Ovary (tissue), 9 donors: ENCODE results near the gene TOP2A. TPM values are rescaled to one million over a fixed set of nuclear protein-coding genes. Genes with fewer than 3 reads are reported as not detected.

ENCODE experiments used
- DNase-seq, 5 donors: peaks; one replicate each; pipeline ENCODE4 v3.0.0-alpha.2; 2019 to 2020
- H3K27ac ChIP-seq, 2 donors: fragments of 200-600 bp; one replicate each; pipeline versions ENCODE4 v1.5.1 to v1.8.0; 2019 to 2022
- H3K27me3 ChIP-seq: fragments of 200-600 bp; one replicate; pipeline ENCODE4 v1.8.0; 2022
- H3K36me3 ChIP-seq: fragments of 200-600 bp; sonication (generic); one replicate; pipeline ENCODE4 v1.5.1; 2019
- H3K4me1 ChIP-seq: one replicate; pipeline ENCODE4 v1.8.1; 2013; ENCODE audit warnings: mild to moderate bottlenecking, moderate library complexity; ENCODE audit not compliant: insufficient read depth
- H3K4me3 ChIP-seq: fragments of 200-600 bp; sonication (generic); one replicate; pipeline ENCODE4 v1.5.1; 2017
- H3K9me3 ChIP-seq, 2 donors: fragments of 200-600 bp in 1 of 2; sonication (generic) in 1 of 2; one replicate each; pipeline versions ENCODE4 v1.5.1 to v1.8.1; 2013 to 2019; ENCODE audit warnings: mild to moderate bottlenecking in 1 of 2, moderate library complexity in 1 of 2
- EP300 ChIP-seq: sonication (generic); formaldehyde crosslinking; IDR thresholded peaks from one replicate; pipeline ENCODE4 v1.6.1; 2017; ENCODE audit warnings: antibody characterized with exemption
- POLR2A ChIP-seq: fragments of 450-650 bp; IDR thresholded peaks from one replicate; pipeline ENCODE4 v1.6.1; 2017; ENCODE audit warnings: antibody characterized with exemption, mild to moderate bottlenecking, moderate library complexity
- WGBS, 3 donors: extraction: QIAGEN DNeasy Blood & Tissue Kit in 1 of 3; methylation state at CpG; one replicate each; pipeline versions ENCODE4 v1.1.5 to v1.1.7; 2013 to 2017; 5-methylcytosine and 5-hydroxymethylcytosine counted together
- intact Hi-C, 4 donors: fragments of 100-400 bp; cut with DNase I; formaldehyde crosslinking; loops; one replicate each; pipeline versions ENCODE4 v1.11.0 to v1.15.1; 2022 to 2023
- polyA plus RNA-seq, 2 donors: library from polyadenylated mRNA; stranded (reverse); fragments of 200-250 nt in 1 of 2; fragments of 350-450 nt in 1 of 2; fragmentation: Illumina TruSeq in 1 of 2; extraction: RNeasy Lipid Tissue Mini Kit (QIAGEN cat#74804) in 1 of 2; gene quantifications; one replicate each; pipeline ENCODE4 v1.2.3, GENCODE V29; 2013 to 2014
- total RNA-seq, 7 donors: library from RNA; depleted of rRNA in 2 of 7; stranded (reverse); fragments of >200 nt in 2 of 7; fragmentation: NEBNext Ultra II Directional in 3 of 7; extraction: Animal tissue kit (Norgen Biotek cat#: 25700) in 3 of 7; gene quantifications; one replicate each; pipeline versions ENCODE4 v1.1.0 to v1.2.4, GENCODE V29; 2016 to 2023
- TF ChIP-seq, protein P1 (sequence below), 3 donors: fragments of 450-650 bp in 2 of 3; fragments of 200-600 bp in 1 of 3; IDR thresholded peaks; one replicate each; pipeline versions ENCODE4 v1.5.1 to v1.8.0; 2016 to 2022; ENCODE audit warnings: antibody characterized with exemption in 3 of 3, mild to moderate bottlenecking in 1 of 3
- donor health status: DM: no; HTN: no; CAD: no; lungs with moderate emphysema.
- donor health status: DM: no; HTN: no; CAD: no.
- donor health status: Bipolar disorder and iron deficiency.
- donor health status: DM: yes; HTN: yes; CAD: no.
- donor health status: DM: no; HTN: no; CAD: no.
- donor health status: DM: yes; HTN: yes; CAD: no.

Gene TOP2A
- total and polyA plus RNA-seq, 9 donors = 0.36 to 4.5 (median 1.2) TPM

DNA sequence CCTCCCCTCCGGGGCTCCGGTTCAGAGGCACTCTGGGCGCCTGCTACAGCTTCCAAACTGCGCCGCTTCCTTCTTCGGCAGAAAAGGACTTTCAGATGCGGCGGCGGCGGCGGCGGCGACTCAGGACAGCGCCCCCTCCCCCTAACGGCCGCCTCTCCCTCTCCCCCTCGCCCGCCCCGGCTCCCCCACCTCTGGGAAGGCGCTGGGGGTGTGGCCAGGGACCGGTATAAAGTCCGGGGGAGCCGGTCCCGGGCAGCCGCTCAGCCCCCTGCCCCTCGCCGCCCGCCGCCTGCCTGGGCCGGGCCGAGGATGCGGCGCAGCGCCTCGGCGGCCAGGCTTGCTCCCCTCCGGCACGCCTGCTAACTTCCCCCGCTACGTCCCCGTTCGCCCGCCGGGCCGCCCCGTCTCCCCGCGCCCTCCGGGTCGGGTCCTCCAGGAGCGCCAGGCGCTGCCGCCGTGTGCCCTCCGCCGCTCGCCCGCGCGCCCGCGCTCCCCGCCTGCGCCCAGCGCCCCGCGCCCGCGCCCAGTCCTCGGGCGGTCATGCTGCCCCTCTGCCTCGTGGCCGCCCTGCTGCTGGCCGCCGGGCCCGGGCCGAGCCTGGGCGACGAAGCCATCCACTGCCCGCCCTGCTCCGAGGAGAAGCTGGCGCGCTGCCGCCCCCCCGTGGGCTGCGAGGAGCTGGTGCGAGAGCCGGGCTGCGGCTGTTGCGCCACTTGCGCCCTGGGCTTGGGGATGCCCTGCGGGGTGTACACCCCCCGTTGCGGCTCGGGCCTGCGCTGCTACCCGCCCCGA is 25.7 kb upstream of the TOP2A start, which contains the start of gene IGFBP4:
Gene IGFBP4 (plus strand): TSS at position 255 of the 792 bp plus-strand sequence. CDS start 286 bp downstream, at position 541.
- Histone ChIP-seq H3K27me3 (no peaks in the 10 kb centered on the region), H3K27ac (peak within 1 kb of the TSS; percentile 89 to 98), H3K9me3 (no peaks in the 10 kb centered on the region), H3K4me1 (peaks cover 20% of the 10 kb centered on the region), H3K36me3 (no peaks in the 10 kb centered on the region), H3K4me3 (peak within 1 kb of the TSS; percentile 74)
- intact Hi-C loops = loop anchor here (2.0 to 5.0 kb wide), 6 partner anchors 33 to 114 kb away; no protein-coding TSS in a partner anchor
- peak; percentile 91 to 95 (median 92) for DNase-seq
- TF ChIP-seq EP300 (no peak), POLR2A (peak; percentile 96)
- TF ChIP-seq, protein P1, sequence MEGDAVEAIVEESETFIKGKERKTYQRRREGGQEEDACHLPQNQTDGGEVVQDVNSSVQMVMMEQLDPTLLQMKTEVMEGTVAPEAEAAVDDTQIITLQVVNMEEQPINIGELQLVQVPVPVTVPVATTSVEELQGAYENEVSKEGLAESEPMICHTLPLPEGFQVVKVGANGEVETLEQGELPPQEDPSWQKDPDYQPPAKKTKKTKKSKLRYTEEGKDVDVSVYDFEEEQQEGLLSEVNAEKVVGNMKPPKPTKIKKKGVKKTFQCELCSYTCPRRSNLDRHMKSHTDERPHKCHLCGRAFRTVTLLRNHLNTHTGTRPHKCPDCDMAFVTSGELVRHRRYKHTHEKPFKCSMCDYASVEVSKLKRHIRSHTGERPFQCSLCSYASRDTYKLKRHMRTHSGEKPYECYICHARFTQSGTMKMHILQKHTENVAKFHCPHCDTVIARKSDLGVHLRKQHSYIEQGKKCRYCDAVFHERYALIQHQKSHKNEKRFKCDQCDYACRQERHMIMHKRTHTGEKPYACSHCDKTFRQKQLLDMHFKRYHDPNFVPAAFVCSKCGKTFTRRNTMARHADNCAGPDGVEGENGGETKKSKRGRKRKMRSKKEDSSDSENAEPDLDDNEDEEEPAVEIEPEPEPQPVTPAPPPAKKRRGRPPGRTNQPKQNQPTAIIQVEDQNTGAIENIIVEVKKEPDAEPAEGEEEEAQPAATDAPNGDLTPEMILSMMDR (IDR thresholded peaks at IDR 0.05) = peak in 1 of 3 donors; percentile 47
- WGBS, 3 donors = 0 to 1% (median 1%) methylated on average over 16 to 98 of the region's 98 CpGs

DNA sequence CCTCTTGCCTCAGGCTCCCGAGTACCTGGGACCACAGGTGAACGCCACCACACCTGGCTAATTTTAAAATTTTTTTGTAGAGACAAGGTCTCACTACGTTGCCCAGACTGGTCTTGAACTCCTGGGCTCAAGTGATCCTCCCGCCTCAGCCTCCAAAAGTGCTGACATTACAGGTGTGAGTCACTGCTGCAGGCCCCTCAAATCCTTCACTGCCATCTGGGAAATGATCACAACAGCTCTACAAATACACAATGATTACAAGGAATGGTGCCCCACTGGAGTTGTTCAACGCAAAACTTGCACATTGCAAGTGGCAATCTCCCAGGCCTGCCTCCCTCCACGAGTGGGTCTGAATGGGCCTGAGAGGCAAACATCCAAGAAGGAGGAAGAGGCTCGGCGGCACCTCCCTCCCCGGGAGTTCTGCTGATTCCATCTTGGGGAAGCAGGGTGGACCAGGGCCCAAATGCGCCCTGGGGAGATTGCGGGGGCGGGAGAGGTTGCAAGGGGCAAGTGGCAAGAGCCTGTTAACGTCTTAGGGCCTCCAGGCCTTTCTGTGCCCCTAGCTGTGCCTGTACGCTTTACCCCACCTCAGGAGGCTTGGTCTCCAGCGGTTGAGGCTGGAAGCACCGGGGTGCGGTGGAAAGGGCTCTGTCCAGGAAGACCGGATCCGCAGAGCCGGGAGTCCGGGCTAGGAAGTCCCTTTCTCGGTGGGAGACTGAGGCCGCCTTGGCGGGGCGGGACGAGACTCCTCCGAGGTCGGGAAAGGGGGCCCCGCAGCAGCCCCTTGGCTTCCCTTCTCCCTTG is 24.9 kb upstream of the TOP2A start:
- H3K27ac ChIP-seq = peak overlapping the region; percentile 89 to 98
- peaks cover 12% of the 10 kb centered on the region for H3K4me1 ChIP-seq
- DNase-seq = peak in 4 of 5 donors; percentile 56 to 72 (median 68)
- 17 to 20% (median 19%) methylated on average over 29 of the region's 29 CpGs for WGBS, 3 donors
- intact Hi-C loops = loop anchor here (2.0 to 5.0 kb wide), 6 partner anchors 34 to 115 kb away; no protein-coding TSS in a partner anchor
- TF ChIP-seq POLR2A = no peak
- TF ChIP-seq, protein P1 (IDR thresholded peaks at IDR 0.05) = peak in 1 of 3 donors; percentile 15
- no peak for TF ChIP-seq EP300
- H3K27me3 ChIP-seq = no peaks in the 10 kb centered on the region
- H3K9me3 ChIP-seq = no peaks in the 10 kb centered on the region
- H3K36me3 ChIP-seq = no peaks in the 10 kb centered on the region
- H3K4me3 ChIP-seq = peak overlapping the region; percentile 74

DNA sequence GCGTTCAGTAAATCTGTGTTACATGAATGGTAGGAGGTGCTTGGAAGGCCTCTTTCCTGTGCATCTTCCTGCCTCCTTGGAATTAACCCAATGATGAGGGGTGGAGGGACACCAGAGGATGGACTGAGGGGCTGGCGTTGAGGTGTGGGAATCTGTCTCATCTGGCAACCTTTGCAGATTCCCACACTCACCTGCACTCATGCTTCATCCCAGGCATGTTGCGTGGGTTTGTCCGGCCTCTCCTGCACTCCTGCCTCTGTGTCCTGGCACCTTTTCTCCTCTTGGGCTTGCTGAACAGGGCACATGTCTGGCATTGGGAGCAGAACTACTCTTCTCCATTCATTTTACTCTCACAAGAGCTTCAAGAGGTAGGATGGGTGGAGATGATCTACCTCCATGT is 22.5 kb upstream of the TOP2A start:
- no peaks in the 10 kb centered on the region for H3K27me3 ChIP-seq
- no peak overlapping the region for H3K4me3 ChIP-seq
- no peak overlapping the region for H3K27ac ChIP-seq
- DNase-seq = no peak
- intact Hi-C loops = loop anchor here (2.0 to 5.0 kb wide), 6 partner anchors 37 to 117 kb away; no protein-coding TSS in a partner anchor
- H3K36me3 ChIP-seq = no peaks in the 10 kb centered on the region
- no peaks in the 10 kb centered on the region for H3K9me3 ChIP-seq
- H3K4me1 ChIP-seq = peaks cover 1% of the 10 kb centered on the region
- 71 to 75% (median 74%) methylated on average over 4 of the region's 4 CpGs for WGBS, 3 donors
- TF ChIP-seq POLR2A (no peak), EP300 (no peak)
- TF ChIP-seq, protein P1 (IDR thresholded peaks at IDR 0.05) = no peak

DNA sequence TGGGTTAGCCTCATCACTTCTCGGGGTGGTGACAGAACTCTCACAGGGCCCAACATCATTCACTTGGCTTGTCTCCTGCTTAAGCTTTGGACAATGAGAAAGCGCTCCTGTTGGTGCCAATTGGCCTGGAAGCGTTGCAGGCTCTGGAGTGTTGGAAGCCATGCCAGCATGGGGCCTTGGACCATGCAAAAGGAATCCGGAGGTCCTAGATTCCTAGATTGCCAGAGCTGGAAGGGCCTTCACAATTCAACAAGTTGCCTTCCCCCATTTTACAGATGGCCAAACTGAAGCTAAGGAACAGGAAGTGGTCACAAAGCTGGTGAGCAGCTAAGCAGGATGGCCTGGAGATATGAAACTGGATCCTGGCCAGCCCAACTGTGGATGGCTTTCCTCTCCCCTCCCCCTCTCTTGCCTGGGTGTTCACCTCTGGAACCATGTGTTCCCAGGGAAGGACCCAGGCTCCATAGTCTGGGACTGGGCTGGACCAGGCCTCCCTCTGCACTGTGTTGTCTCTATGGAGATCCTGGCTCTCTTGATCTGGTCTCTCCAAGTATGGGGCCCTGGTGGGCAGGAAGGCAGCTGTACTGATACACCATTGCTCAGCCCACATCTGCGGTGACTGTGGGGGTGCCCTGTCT is 19.5 kb upstream of the TOP2A start:
- no peak for DNase-seq
- H3K4me1 ChIP-seq = peaks cover 1% of the 10 kb centered on the region
- H3K27ac ChIP-seq = no peak overlapping the region
- intact Hi-C loops = loop anchor here in 2 of 4 donors (5.0 to 10.0 kb wide), 2 partner anchors 72 to 95 kb away; partner anchors contain the start of gene GJD3 (in 1 of the 2)
- H3K9me3 ChIP-seq = no peaks in the 10 kb centered on the region
- TF ChIP-seq POLR2A (no peak), EP300 (no peak)
- TF ChIP-seq, protein P1 (IDR thresholded peaks at IDR 0.05) = no peak
- no peaks in the 10 kb centered on the region for H3K27me3 ChIP-seq
- no peaks in the 10 kb centered on the region for H3K36me3 ChIP-seq
- 85 to 94% (median 88%) methylated on average over 5 of the region's 5 CpGs for WGBS, 3 donors
- no peak overlapping the region for H3K4me3 ChIP-seq
